ENCODE measurements around the gene LRRC70. TPM values are rescaled to one million over a fixed set of nuclear protein-coding genes. Genes with fewer than 3 reads are reported as not detected.

LRRC70 gene
- polyA plus RNA-seq, 1 donor from 2014 or later = 2.2 TPM

DNA sequence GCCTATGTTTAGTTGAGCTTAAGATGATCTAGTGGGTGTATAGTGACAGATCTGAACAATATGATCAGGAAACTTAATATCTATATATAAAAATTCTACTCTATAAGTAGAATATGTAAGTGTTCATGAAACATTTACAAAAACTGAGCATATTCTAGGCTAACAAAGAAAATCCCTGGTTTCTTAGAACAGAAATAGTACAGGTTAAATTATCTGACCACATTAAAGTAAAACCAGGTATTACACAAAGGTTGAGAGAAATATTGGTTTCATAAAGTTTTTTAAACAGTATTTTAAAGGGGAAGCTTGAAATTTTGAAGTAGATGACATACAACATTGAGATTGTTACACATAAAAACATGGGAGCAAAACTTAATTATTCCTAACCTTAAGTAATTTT is 39.3 kb downstream of the LRRC70 start:
- Histone ChIP-seq H4K20me1 (ENCODE audit: insufficient read depth) (no peaks in the 10 kb centered on the region), H3K4me3 (ENCODE audit: low read length) (no peak overlapping the region), H2AFZ (ENCODE audit: low read depth, low read length) (no peak overlapping the region), H3K79me2 (replicated peaks; ENCODE audit: insufficient read depth, low read length) (no peaks in the 10 kb centered on the region), H3K27me3 (ENCODE audit: insufficient read depth, low read depth, low read length) (no peaks in the 10 kb centered on the region), H3K9me2 (ENCODE audit: insufficient read depth, low read length) (no peaks in the 10 kb centered on the region), H3K36me3 (ENCODE audit: insufficient read depth, low read length) (no peaks in the 10 kb centered on the region), H3K9me3 (ENCODE audit: low read length) (no peaks in the 10 kb centered on the region), H3K4me2 (ENCODE audit: low read length) (no peak overlapping the region), H3F3A (ENCODE audit: insufficient read depth, low read length, poor library complexity, severe bottlenecking) (no peaks in the 10 kb centered on the region), H3K27ac (ENCODE audit: low read length) (no peak overlapping the region), H3K9ac (ENCODE audit: low read length) (no peak overlapping the region)
- no peak for TF ChIP-seq RAD21 (conservative IDR thresholded peaks at IDR 0.05)
- no peak for TF ChIP-seq TAF1 (IDR thresholded peaks at IDR 0.05; ENCODE audit: low read depth)
- TF ChIP-seq, protein P1, sequence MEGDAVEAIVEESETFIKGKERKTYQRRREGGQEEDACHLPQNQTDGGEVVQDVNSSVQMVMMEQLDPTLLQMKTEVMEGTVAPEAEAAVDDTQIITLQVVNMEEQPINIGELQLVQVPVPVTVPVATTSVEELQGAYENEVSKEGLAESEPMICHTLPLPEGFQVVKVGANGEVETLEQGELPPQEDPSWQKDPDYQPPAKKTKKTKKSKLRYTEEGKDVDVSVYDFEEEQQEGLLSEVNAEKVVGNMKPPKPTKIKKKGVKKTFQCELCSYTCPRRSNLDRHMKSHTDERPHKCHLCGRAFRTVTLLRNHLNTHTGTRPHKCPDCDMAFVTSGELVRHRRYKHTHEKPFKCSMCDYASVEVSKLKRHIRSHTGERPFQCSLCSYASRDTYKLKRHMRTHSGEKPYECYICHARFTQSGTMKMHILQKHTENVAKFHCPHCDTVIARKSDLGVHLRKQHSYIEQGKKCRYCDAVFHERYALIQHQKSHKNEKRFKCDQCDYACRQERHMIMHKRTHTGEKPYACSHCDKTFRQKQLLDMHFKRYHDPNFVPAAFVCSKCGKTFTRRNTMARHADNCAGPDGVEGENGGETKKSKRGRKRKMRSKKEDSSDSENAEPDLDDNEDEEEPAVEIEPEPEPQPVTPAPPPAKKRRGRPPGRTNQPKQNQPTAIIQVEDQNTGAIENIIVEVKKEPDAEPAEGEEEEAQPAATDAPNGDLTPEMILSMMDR (IDR thresholded peaks at IDR 0.05; ENCODE audit: poor library complexity, severe bottlenecking) = no peak
- no peak for TF ChIP-seq POLR2AphosphoS5 (IDR thresholded peaks at IDR 0.05)
- TF ChIP-seq MXI1 (conservative IDR thresholded peaks at IDR 0.05; ENCODE audit: poor library complexity, severe bottlenecking) = no peak
- TF ChIP-seq, protein P2, sequence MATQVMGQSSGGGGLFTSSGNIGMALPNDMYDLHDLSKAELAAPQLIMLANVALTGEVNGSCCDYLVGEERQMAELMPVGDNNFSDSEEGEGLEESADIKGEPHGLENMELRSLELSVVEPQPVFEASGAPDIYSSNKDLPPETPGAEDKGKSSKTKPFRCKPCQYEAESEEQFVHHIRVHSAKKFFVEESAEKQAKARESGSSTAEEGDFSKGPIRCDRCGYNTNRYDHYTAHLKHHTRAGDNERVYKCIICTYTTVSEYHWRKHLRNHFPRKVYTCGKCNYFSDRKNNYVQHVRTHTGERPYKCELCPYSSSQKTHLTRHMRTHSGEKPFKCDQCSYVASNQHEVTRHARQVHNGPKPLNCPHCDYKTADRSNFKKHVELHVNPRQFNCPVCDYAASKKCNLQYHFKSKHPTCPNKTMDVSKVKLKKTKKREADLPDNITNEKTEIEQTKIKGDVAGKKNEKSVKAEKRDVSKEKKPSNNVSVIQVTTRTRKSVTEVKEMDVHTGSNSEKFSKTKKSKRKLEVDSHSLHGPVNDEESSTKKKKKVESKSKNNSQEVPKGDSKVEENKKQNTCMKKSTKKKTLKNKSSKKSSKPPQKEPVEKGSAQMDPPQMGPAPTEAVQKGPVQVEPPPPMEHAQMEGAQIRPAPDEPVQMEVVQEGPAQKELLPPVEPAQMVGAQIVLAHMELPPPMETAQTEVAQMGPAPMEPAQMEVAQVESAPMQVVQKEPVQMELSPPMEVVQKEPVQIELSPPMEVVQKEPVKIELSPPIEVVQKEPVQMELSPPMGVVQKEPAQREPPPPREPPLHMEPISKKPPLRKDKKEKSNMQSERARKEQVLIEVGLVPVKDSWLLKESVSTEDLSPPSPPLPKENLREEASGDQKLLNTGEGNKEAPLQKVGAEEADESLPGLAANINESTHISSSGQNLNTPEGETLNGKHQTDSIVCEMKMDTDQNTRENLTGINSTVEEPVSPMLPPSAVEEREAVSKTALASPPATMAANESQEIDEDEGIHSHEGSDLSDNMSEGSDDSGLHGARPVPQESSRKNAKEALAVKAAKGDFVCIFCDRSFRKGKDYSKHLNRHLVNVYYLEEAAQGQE (IDR thresholded peaks at IDR 0.05; ENCODE audit: borderline replicate concordance) = no peak
- no peak for TF ChIP-seq EP300 (conservative IDR thresholded peaks at IDR 0.05; ENCODE audit: poor library complexity, severe bottlenecking)
- no peak for TF ChIP-seq EZH2 (IDR thresholded peaks at IDR 0.05; ENCODE audit: borderline replicate concordance, insufficient read depth, low read length, poor library complexity, severe bottlenecking)
- no peak for TF ChIP-seq SMC3 (conservative IDR thresholded peaks at IDR 0.05; ENCODE audit: poor library complexity)

DNA sequence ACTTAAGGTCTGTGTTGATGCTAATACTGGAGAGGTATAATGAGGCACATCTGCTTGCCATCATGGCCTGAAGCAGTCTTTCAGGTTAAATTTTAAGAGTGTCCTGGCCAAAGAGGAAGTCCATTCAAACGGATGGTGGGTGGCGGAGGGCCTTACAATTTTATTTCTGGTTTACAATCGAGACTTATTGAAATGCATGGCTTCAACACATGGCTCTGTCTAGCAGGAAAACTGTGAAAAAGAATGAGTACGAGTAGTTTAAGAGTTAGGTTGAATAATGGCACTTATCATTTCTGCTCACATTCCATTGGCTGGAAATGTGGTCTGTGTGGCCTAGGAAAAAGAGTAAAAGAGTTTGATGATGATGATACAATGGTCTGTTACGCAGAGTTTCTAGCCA is 42.1 kb downstream of the LRRC70 start:
- Histone ChIP-seq H3F3A (ENCODE audit: insufficient read depth, low read length, poor library complexity, severe bottlenecking) (no peaks in the 10 kb centered on the region), H3K9me2 (ENCODE audit: insufficient read depth, low read length) (no peaks in the 10 kb centered on the region), H2AFZ (ENCODE audit: low read depth, low read length) (no peak overlapping the region), H3K4me3 (ENCODE audit: low read length) (no peak overlapping the region), H3K27ac (ENCODE audit: low read length) (no peak overlapping the region), H3K79me2 (replicated peaks; ENCODE audit: insufficient read depth, low read length) (no peaks in the 10 kb centered on the region), H3K27me3 (ENCODE audit: insufficient read depth, low read depth, low read length) (no peaks in the 10 kb centered on the region), H4K20me1 (ENCODE audit: insufficient read depth) (no peaks in the 10 kb centered on the region), H3K4me2 (ENCODE audit: low read length) (no peak overlapping the region), H3K36me3 (ENCODE audit: insufficient read depth, low read length) (no peaks in the 10 kb centered on the region), H3K9ac (ENCODE audit: low read length) (no peak overlapping the region), H3K9me3 (ENCODE audit: low read length) (no peaks in the 10 kb centered on the region)
- TF ChIP-seq EZH2 (IDR thresholded peaks at IDR 0.05; ENCODE audit: borderline replicate concordance, insufficient read depth, low read length, poor library complexity, severe bottlenecking) = no peak
- no peak for TF ChIP-seq EP300 (conservative IDR thresholded peaks at IDR 0.05; ENCODE audit: poor library complexity, severe bottlenecking)
- TF ChIP-seq, protein P1 (IDR thresholded peaks at IDR 0.05; ENCODE audit: poor library complexity, severe bottlenecking) = no peak
- TF ChIP-seq SMC3 (conservative IDR thresholded peaks at IDR 0.05; ENCODE audit: poor library complexity) = no peak
- TF ChIP-seq POLR2AphosphoS5 (IDR thresholded peaks at IDR 0.05) = no peak
- TF ChIP-seq MXI1 (conservative IDR thresholded peaks at IDR 0.05; ENCODE audit: poor library complexity, severe bottlenecking) = no peak
- TF ChIP-seq, protein P2 (IDR thresholded peaks at IDR 0.05; ENCODE audit: borderline replicate concordance) = no peak
- TF ChIP-seq RAD21 (conservative IDR thresholded peaks at IDR 0.05) = no peak
